KMS-11 (cell line): Measurements from ENCODE around the gene TYRP1.

Source experiments
- H2AFZ ChIP-seq: fragments of 200-600 bp; sonication (generic); 2 replicates; pipeline ENCODE4 v1.6.1; 2016; ENCODE audit warnings: antibody characterized with exemption, mixed run types, low read depth
- H3K27ac ChIP-seq: fragments of 200-600 bp; sonication (generic); 2 replicates; pipeline ENCODE4 v1.6.1; 2016; ENCODE audit warnings: mild to moderate bottlenecking, mixed run types
- H3K27me3 ChIP-seq: fragments of 200-600 bp; sonication (generic); 2 replicates; pipeline ENCODE4 v1.6.1; 2017; ENCODE audit warnings: mild to moderate bottlenecking, low read depth, mixed run types, moderate library complexity; ENCODE audit not compliant: insufficient read depth
- H3K36me3 ChIP-seq: fragments of 200-600 bp; sonication (generic); 2 replicates; pipeline ENCODE4 v1.6.1; 2017; ENCODE audit warnings: mild to moderate bottlenecking, mixed run types; ENCODE audit not compliant: insufficient read depth
- H3K4me1 ChIP-seq: fragments of 200-600 bp; sonication (generic); 2 replicates; pipeline ENCODE4 v1.6.1; 2016; ENCODE audit warnings: mild to moderate bottlenecking, low read depth, mixed run types; ENCODE audit not compliant: poor library complexity, severe bottlenecking
- H3K4me2 ChIP-seq: fragments of 200-600 bp; sonication (generic); 2 replicates; pipeline ENCODE4 v1.7.0; 2016; ENCODE audit warnings: mild to moderate bottlenecking, mixed run types
- H3K4me3 ChIP-seq: fragments of 200-600 bp; sonication (generic); IDR thresholded peaks from 2 replicates; pipeline ENCODE4 v1.6.1; 2017; ENCODE audit warnings: low read depth, low read length, mixed read lengths; ENCODE audit not compliant: insufficient read depth
- H3K79me2 ChIP-seq: fragments of 200-600 bp; sonication (generic); 2 replicates; pipeline ENCODE4 v1.6.1; 2016; ENCODE audit warnings: low read depth, mixed run types; ENCODE audit not compliant: insufficient read depth
- H3K9ac ChIP-seq: fragments of 200-600 bp; sonication (generic); 2 replicates; pipeline ENCODE4 v1.6.1; 2016; ENCODE audit warnings: mild to moderate bottlenecking, mixed run types
- H4K20me1 ChIP-seq: fragments of 200-600 bp; sonication (generic); 2 replicates; pipeline ENCODE4 v1.6.1; 2016; ENCODE audit warnings: mild to moderate bottlenecking, mixed run types; ENCODE audit not compliant: insufficient read depth
- TF ChIP-seq, protein P1 (sequence below): fragments of 200-600 bp; sonication (generic); conservative IDR thresholded peaks from 2 replicates; pipeline ENCODE4 v1.6.1; 2017; ENCODE audit warnings: low read depth, mild to moderate bottlenecking, antibody characterized with exemption, low read length, moderate library complexity, mixed read lengths

TYRP1 gene

DNA sequence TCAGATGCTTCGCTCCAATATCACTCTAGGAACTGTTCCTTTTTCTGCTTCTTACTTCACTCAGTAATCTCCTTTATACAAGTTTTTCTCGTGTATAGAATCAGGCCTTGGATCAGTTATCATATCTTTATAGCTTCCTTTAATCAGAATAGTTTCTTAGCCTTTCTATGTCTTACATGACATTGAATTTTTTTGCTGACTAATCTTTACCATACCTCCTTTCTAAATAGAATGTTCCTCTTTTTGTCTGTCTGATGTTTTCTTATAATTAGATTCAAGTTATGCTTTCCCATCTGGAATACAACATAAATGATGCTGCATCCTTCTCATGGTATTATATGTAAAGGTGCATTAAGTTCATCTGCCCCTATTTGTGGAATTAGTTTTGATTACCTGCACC, 40.2 kb upstream of the TYRP1 start:
- H3K4me2 ChIP-seq, result no peak overlapping the region
- H3K27me3 ChIP-seq, result no peaks in the 10 kb centered on the region
- H2AFZ ChIP-seq, result no peak overlapping the region
- no peaks in the 10 kb centered on the region for H3K79me2 ChIP-seq
- no peaks in the 10 kb centered on the region for H3K4me1 ChIP-seq
- TF ChIP-seq, protein P1, sequence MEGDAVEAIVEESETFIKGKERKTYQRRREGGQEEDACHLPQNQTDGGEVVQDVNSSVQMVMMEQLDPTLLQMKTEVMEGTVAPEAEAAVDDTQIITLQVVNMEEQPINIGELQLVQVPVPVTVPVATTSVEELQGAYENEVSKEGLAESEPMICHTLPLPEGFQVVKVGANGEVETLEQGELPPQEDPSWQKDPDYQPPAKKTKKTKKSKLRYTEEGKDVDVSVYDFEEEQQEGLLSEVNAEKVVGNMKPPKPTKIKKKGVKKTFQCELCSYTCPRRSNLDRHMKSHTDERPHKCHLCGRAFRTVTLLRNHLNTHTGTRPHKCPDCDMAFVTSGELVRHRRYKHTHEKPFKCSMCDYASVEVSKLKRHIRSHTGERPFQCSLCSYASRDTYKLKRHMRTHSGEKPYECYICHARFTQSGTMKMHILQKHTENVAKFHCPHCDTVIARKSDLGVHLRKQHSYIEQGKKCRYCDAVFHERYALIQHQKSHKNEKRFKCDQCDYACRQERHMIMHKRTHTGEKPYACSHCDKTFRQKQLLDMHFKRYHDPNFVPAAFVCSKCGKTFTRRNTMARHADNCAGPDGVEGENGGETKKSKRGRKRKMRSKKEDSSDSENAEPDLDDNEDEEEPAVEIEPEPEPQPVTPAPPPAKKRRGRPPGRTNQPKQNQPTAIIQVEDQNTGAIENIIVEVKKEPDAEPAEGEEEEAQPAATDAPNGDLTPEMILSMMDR, result no peak
- H3K4me3 ChIP-seq, result no peak overlapping the region
- no peaks in the 10 kb centered on the region for H3K36me3 ChIP-seq
- no peak overlapping the region for H3K27ac ChIP-seq
- H3K9ac ChIP-seq, result no peak overlapping the region
- no peaks in the 10 kb centered on the region for H4K20me1 ChIP-seq

GRCh38 chr9:12656803-12657202, 36.4 kb upstream of the TYRP1 start:
- Histone ChIP-seq H3K27me3 (no peaks in the 10 kb centered on the region), H3K4me1 (no peaks in the 10 kb centered on the region), H3K4me2 (no peak overlapping the region), H2AFZ (no peak overlapping the region), H3K36me3 (no peaks in the 10 kb centered on the region), H3K4me3 (no peak overlapping the region), H3K79me2 (no peaks in the 10 kb centered on the region), H3K27ac (no peak overlapping the region), H3K9ac (no peak overlapping the region), H4K20me1 (no peaks in the 10 kb centered on the region)
- TF ChIP-seq, protein P1, result no peak

- Histone ChIP-seq H3K36me3 (no peaks in the 10 kb centered on the region), H3K4me2 (no peak overlapping the region), H2AFZ (no peak overlapping the region), H3K4me1 (no peaks in the 10 kb centered on the region), H3K79me2 (no peaks in the 10 kb centered on the region), H3K27me3 (no peaks in the 10 kb centered on the region), H3K4me3 (no peak overlapping the region), H3K27ac (no peak overlapping the region), H4K20me1 (no peaks in the 10 kb centered on the region), H3K9ac (no peak overlapping the region)
- TF ChIP-seq, protein P1, result no peak
These were observed 36.0 kb upstream of the TYRP1 start for GRCh38 chr9:12657233-12657632.

- H3K27me3 ChIP-seq, result no peaks in the 10 kb centered on the region
- no peak overlapping the region for H3K9ac ChIP-seq
- no peaks in the 10 kb centered on the region for H3K79me2 ChIP-seq
- no peaks in the 10 kb centered on the region for H3K4me1 ChIP-seq
- TF ChIP-seq, protein P1, result no peak
- no peak overlapping the region for H3K4me3 ChIP-seq
- no peaks in the 10 kb centered on the region for H3K36me3 ChIP-seq
- H3K4me2 ChIP-seq, result no peak overlapping the region
- no peak overlapping the region for H3K27ac ChIP-seq
- H2AFZ ChIP-seq, result no peak overlapping the region
- no peaks in the 10 kb centered on the region for H4K20me1 ChIP-seq
These were observed 35.2 kb upstream of the TYRP1 start for GRCh38 chr9:12657998-12658397.
